ENCODE data around the gene WDR20.

Gene WDR20

GRCh38 chr14:102200690-102201352, 61.1 kb downstream of the WDR20 start:
- no peak for DNase-seq

- DNase-seq: no peak
Observed at GRCh38 chr14:102201353-102201738, 61.6 kb downstream of the WDR20 start.

- no peak for DNase-seq
Observed at GRCh38 chr14:102201776-102202175, 62.1 kb downstream of the WDR20 start.

DNA sequence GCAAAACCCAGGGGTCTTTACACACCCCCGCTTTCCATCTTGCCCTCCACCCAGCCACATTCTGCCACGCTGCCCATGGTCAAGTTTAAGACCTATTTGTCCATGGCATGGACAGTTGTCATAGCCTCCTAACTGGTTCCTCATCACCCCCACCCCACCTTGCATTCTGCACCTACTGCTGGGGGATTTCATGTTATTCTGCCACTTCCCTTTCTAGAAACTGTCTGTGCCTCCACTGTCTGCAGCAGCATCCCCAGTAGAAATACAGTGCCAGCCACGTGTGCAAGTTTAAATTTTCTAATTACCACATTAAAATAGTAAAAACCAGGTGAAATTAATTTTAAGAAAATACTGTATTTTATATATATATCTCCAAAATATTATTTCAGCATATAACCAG, 63.2 kb downstream of the WDR20 start:
- DNase-seq: no peak

GRCh38 chr14:102203382-102203781, 63.7 kb downstream of the WDR20 start:
- DNase-seq: no peak

DNA sequence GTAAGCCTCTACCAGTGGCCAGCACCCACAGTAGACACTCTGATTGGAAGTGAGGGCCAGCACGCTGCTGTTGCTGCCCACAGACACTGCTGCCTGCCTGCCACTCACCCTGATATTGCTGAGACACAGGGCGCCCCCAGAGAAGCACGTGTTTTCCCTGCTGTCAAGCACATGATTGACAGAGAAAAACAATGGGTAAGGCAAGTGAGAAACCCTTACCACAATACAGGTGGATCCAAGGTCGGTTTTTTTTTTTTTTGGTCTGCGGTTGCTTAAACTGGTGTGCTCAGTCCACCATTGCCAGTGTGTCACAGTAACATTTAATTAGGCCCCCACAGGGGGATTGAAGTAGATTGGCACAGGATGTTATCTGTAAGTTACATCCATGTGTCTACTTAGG, 65.9 kb downstream of the WDR20 start:
- no peak for DNase-seq

DNA sequence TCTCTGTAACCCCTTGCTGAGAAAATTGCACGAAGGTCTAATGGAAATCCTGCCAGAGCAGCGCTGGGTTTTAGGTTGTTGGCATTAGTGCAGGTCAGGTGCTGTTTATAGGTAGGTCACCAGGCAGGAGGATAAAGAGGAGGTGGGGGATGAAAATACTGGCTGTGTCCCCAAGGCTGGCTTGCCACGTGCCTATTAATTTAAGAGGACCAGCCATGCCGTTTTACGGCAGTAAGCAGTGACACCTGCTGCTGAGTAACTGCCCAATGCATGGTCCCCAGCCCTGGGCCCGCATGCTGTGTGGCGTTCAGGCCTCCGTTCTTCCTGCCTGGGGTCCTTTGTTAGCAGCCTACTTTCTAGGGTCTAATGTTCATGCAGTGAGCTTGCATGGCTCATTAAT, 67.2 kb downstream of the WDR20 start:
- DNase-seq: no peak

- no peak for DNase-seq
Observed at GRCh38 chr14:102207831-102208365, 68.2 kb downstream of the WDR20 start.

DNA sequence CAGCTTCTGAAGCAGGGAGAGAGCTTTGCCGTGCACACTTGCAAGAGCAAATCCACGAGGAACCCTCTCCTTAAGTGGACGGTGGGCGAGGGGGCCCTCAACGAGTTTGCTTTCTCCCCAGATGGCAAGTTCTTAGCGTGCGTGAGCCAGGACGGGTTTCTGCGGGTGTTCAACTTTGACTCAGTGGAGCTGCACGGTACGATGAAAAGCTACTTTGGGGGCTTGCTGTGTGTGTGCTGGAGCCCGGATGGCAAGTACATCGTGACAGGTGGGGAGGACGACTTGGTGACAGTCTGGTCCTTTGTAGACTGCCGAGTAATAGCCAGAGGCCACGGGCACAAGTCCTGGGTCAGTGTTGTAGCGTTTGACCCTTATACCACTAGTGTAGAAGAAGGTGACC, 69.0 kb downstream of the WDR20 start:
- no peak for DNase-seq

DNA sequence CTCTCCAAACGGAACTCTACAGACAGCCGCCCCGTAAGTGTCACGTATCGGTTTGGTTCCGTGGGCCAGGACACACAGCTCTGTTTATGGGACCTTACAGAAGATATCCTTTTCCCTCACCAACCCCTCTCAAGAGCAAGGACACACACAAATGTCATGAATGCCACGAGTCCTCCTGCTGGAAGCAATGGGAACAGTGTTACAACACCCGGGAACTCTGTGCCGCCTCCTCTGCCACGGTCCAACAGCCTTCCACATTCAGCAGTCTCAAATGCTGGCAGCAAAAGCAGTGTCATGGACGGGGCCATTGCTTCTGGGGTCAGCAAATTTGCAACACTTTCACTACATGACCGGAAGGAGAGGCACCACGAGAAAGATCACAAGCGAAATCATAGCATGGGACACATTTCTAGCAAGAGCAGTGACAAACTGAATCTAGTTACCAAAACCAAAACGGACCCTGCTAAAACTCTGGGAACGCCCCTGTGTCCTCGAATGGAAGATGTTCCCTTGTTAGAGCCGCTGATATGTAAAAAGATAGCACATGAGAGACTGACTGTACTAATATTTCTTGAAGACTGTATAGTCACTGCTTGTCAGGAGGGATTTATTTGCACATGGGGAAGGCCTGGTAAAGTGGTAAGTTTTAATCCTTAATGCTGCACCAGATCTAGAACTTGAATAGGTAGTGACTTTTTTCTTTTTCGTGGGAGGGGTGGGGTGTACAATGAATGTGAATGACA, 69.7 kb downstream of the WDR20 start:
- DNase-seq: no peak

DNA sequence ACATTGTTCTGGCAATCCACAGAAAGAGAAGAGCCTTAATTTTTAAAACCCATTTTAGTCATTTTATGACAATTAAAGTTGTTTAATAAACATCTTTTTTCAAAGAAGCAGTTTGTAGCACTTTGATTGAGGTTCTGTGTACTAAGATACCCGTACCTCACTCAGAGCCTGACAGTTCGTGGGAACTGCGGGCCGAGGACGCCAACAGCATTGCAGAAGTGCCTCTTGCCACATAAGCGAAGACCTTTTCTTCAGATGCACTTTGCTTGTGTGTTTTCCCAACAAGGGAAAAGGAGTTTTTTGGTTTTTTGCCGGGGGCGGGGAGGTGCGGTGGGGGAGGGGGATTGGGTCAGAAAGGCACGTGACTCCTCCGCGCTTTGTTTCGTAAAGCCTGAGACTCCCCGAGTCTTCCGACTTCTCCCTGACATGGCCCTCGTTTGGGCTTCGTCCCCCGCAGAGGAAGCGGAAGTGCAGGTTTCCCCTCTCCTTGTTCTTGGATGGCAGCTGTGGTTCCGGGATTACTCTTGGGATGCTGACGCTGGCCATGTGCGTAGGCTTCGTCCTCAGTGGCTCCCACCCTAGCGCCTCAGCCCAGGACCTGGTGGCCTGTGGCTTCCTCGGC, 70.8 kb downstream of the WDR20 start:
- peak in 1 of 2 donors; percentile 2 for DNase-seq

- DNase-seq: no peak
Observed at GRCh38 chr14:102211240-102211639, 71.5 kb downstream of the WDR20 start.

DNA sequence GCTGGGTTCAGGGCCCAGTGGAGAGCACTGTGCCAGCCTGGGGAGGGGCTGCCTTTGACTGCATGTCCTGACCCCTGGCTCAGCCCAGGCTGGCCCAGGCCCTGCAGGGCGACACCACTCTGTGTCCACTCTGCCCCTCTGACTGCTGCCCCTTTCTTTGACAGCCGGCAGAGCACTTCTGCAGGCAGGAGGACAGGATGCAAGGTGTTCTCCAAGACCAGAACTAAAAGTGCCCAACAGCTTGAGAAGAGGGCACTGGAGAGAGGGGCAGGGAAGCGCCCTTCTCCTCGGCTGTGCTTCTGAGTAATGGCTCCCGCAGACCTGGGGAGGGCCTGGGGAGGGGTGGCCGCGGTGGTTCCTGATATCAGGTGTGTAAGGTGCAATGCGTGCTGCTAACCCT, 72.7 kb downstream of the WDR20 start:
- DNase-seq: no peak

- DNase-seq: no peak
Observed at GRCh38 chr14:102212845-102213244, 73.1 kb downstream of the WDR20 start.

GRCh38 chr14:102213470-102213869, 73.8 kb downstream of the WDR20 start:
- DNase-seq: no peak

DNA sequence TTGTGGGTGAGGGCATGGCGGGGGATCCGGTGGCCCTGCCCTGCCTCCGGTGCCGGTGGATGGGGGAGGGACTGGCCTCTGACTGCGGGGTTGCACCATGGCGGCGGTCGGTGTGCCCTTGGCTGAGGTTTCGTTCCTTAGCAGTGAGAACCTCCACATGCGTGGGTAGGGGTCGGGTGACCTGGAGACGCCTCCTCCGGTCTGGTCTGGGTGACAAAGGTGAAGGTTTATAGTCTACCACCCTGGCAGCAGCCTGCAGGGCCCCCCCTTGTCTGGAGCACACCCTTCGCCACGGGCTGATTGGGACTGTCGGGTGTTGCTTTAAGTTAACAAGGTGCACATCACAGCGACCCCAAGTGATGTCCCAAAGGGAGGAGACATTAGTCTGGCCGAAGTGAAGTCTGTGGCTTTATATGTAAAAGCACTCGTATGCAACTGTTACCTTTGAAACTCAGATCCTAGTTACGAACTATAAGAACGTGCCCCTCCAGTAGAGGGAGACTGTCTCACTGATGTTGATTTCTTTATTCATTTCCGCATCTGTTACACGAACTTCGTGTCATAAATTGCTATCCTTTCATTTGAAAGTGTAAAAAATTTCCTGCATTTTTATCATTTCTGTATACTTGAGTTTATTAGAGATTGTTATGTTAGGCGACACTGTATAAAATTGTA, 74.4 kb downstream of the WDR20 start:
- no peak for DNase-seq

- DNase-seq: no peak
Observed at GRCh38 chr14:102215071-102215470, 75.4 kb downstream of the WDR20 start.

- DNase-seq: peak; percentile 59 to 88
Observed at GRCh38 chr14:102215576-102216250, 76.0 kb downstream of the WDR20 start.

GRCh38 chr14:102217399-102217798, 77.7 kb downstream of the WDR20 start:
- DNase-seq: no peak

GRCh38 chr14:102217987-102218421, 78.3 kb downstream of the WDR20 start:
- DNase-seq: no peak

GRCh38 chr14:102218688-102219087, 79.0 kb downstream of the WDR20 start:
- no peak for DNase-seq

DNA sequence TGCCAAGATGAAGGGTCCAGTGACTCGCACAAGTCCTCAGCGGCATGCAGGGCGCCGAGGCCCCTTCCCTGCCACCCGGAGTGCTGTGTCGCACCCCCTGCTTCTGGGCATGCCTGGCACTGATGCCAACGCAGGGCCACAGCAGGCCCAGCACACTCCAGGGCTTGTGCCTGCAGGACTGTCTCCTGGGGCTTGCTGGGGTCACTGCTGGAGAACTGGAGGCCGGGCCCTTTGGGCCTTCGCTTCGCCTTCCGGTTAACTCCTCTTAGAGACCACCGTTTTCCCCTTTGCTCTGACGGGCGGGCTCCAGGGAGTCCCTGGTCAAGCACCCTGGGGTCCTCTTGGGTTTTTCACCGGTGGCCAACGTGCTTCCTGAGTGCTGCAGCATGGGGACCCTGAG, 79.6 kb downstream of the WDR20 start:
- no peak for DNase-seq

- no peak for DNase-seq
Observed at GRCh38 chr14:102220031-102220430, 80.3 kb downstream of the WDR20 start.
